Measurements from ENCODE around the gene SMAD9. TPM values are rescaled to one million over a fixed set of nuclear protein-coding genes. Genes with fewer than 3 reads are reported as not detected.

SMAD9 gene
- total and polyA plus RNA-seq, 5 donors from 2014 or later = 0.06 to 0.15 (median 0.08) TPM; not detected in 2

DNA sequence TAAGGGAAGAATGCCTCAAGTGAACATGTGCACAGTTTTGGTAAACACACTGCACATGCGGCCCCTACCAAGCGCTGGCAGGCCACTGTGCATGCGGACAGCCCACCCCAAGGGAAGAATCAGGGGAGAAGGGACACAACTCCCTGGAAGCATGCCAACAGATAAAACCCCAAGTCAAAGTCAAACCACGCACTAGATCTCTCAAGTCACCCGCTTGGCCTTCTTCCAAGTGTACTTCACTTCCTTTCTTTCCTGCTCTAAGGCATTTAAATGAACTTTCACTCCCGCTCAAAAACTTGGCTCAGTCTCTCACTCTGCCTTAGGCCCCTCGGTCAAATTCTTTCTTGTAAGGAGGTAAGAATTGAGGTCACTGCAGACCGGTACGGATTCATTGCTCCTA is 105.6 kb downstream of the SMAD9 start:
- H3K4me3 Mint-ChIP-seq = no peak overlapping the region

DNA sequence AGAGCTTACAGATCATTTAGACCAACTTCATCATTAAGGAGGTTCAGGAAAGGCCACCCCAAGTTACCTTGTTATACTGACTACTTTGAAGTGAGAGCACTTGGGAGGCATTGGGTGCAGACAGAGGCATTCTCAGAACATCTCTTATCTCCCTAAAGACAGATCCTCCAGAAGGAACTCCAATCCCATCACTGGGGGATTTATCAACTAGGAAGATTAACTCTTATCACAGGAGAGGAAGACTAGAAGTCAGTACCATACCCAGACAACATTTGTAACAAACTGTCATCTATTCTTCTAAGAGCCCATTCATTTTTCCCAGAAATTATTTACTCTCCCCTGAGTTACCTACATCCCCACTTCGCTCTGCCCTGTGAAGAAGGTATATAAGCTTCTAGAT is 106.8 kb downstream of the SMAD9 start:
- Mint-ChIP-seq H3K27me3 (peaks cover 35% of the 10 kb centered on the region), H3K4me1 (peaks cover under 1 to 5% (median 3%) of the 10 kb centered on the region in 4 donors), H3K9me3 (peaks cover 0 to 4% (median 0%) of the 10 kb centered on the region in 7 donors), H3K4me3 (peak overlapping the region in 1 of 4 donors; percentile 85), H3K27ac (no peak overlapping the region), H3K36me3 (no peaks in the 10 kb centered on the region)
- no peaks in the 10 kb centered on the region for H3K9me3 ChIP-seq (ENCODE audit: control insufficient read depth in 2 of 2, low read length in 2 of 2)
- no peak overlapping the region for H3K27ac ChIP-seq (ENCODE audit: insufficient read depth, low read length, poor library complexity, severe bottlenecking)
- no peaks in the 10 kb centered on the region for H3K36me3 ChIP-seq (ENCODE audit: control insufficient read depth, insufficient read depth, low read length)
- DNase-seq (no peak), ATAC-seq (ENCODE audit: low read depth in 2 of 2) (no peak)
- H3K27me3 ChIP-seq (ENCODE audit: control insufficient read depth, insufficient read depth, low read length) = peaks cover 19% of the 10 kb centered on the region
- H3K4me3 ChIP-seq (ENCODE audit: low read depth, low read length) = no peak overlapping the region
- peaks cover under 1% of the 10 kb centered on the region for H3K4me1 ChIP-seq (ENCODE audit: control insufficient read depth, insufficient read depth, low read length, poor library complexity, severe bottlenecking)

More for the DNA sequence above, 105.6 kb downstream of the SMAD9 start:
- Histone ChIP-seq H3K9me3 (ENCODE audit: control insufficient read depth in 2 of 2, low read length in 2 of 2) (no peaks in the 10 kb centered on the region), H3K4me1 (ENCODE audit: control insufficient read depth, insufficient read depth, low read length, poor library complexity, severe bottlenecking) (peaks cover 9% of the 10 kb centered on the region), H3K4me3 (ENCODE audit: low read depth, low read length) (no peak overlapping the region), H3K36me3 (ENCODE audit: control insufficient read depth, insufficient read depth, low read length) (no peaks in the 10 kb centered on the region), H3K27ac (ENCODE audit: insufficient read depth, low read length, poor library complexity, severe bottlenecking) (no peak overlapping the region), H3K27me3 (ENCODE audit: control insufficient read depth, insufficient read depth, low read length) (peaks cover 19% of the 10 kb centered on the region)
- peaks cover 7 to 14% (median 8%) of the 10 kb centered on the region in 4 donors for H3K4me1 Mint-ChIP-seq
- ATAC-seq (ENCODE audit: low read depth in 2 of 2) = no peak
- DNase-seq = no peak
- H3K36me3 Mint-ChIP-seq = no peaks in the 10 kb centered on the region
- no peak overlapping the region for H3K27ac Mint-ChIP-seq
- peaks cover 40% of the 10 kb centered on the region for H3K27me3 Mint-ChIP-seq
- H3K9me3 Mint-ChIP-seq = peaks cover 0 to 4% (median 0%) of the 10 kb centered on the region in 7 donors

DNA sequence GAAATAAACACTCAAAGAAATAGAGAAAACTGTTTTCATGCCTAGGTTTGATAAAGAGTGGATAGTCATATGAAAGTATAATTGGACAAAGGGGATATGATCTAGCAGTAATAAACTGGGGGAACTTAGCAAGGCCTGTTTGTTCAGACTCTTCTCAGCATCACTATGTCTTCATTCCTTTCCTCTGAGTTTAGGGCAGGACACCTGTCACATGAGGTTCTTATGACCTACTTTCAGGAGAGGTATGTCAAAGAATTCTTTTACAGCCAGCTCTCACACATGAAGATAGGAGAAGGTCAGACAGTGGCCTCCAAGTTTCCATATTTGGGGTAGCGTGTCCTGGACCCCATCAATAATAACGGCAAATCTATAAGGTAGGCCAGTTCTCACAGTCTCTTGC is 112.4 kb downstream of the SMAD9 start:
- Histone ChIP-seq H3K27ac (ENCODE audit: insufficient read depth, low read length, poor library complexity, severe bottlenecking) (no peak overlapping the region), H3K9me3 (ENCODE audit: control insufficient read depth in 2 of 2, low read length in 2 of 2) (no peaks in the 10 kb centered on the region), H3K36me3 (ENCODE audit: control insufficient read depth, insufficient read depth, low read length) (no peaks in the 10 kb centered on the region), H3K27me3 (ENCODE audit: control insufficient read depth, insufficient read depth, low read length) (peaks cover 24% of the 10 kb centered on the region), H3K4me1 (ENCODE audit: control insufficient read depth, insufficient read depth, low read length, poor library complexity, severe bottlenecking) (no peaks in the 10 kb centered on the region), H3K4me3 (ENCODE audit: low read depth, low read length) (no peak overlapping the region)
- Mint-ChIP-seq H3K36me3 (no peaks in the 10 kb centered on the region), H3K27ac (no peak overlapping the region), H3K4me1 (no peaks in the 10 kb centered on the region), H3K27me3 (peaks cover 49% of the 10 kb centered on the region), H3K4me3 (no peak overlapping the region), H3K9me3 (peaks cover 0 to 4% (median 0%) of the 10 kb centered on the region in 7 donors)
- ATAC-seq (ENCODE audit: low read depth in 2 of 2) (no peak), DNase-seq (no peak)

DNA sequence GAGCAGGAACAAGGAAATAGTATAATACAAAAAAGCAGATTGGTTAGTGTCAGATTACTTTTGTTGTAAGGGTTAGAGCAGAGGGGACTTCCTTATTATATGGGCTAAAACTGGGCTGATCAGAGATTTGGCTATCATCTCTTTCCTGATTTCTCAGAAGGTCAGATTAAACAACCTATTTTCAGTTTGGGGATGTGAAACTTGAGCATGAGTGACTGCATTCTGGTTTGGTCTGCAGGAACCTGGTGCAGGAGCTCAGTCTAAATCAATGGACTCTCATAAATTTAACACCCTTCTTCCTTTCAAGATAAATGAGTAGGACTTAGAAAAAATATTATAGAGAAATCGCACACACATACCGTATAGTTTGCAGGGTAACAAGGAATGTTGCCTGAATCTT is 113.9 kb downstream of the SMAD9 start:
- no peak for ATAC-seq (ENCODE audit: low read depth in 2 of 2)
- Mint-ChIP-seq H3K27me3 (peaks cover 49% of the 10 kb centered on the region), H3K27ac (peak overlapping the region in 1 of 3 donors; percentile 32), H3K9me3 (peaks cover 0 to 4% (median 0%) of the 10 kb centered on the region in 7 donors), H3K36me3 (no peaks in the 10 kb centered on the region), H3K4me1 (no peaks in the 10 kb centered on the region), H3K4me3 (no peak overlapping the region)
- Histone ChIP-seq H3K27ac (ENCODE audit: insufficient read depth, low read length, poor library complexity, severe bottlenecking) (no peak overlapping the region), H3K27me3 (ENCODE audit: control insufficient read depth, insufficient read depth, low read length) (peaks cover 16% of the 10 kb centered on the region), H3K4me1 (ENCODE audit: control insufficient read depth, insufficient read depth, low read length, poor library complexity, severe bottlenecking) (no peaks in the 10 kb centered on the region), H3K9me3 (ENCODE audit: control insufficient read depth in 2 of 2, low read length in 2 of 2) (no peaks in the 10 kb centered on the region), H3K36me3 (ENCODE audit: control insufficient read depth, insufficient read depth, low read length) (no peaks in the 10 kb centered on the region), H3K4me3 (ENCODE audit: low read depth, low read length) (no peak overlapping the region)
- DNase-seq = no peak

DNA sequence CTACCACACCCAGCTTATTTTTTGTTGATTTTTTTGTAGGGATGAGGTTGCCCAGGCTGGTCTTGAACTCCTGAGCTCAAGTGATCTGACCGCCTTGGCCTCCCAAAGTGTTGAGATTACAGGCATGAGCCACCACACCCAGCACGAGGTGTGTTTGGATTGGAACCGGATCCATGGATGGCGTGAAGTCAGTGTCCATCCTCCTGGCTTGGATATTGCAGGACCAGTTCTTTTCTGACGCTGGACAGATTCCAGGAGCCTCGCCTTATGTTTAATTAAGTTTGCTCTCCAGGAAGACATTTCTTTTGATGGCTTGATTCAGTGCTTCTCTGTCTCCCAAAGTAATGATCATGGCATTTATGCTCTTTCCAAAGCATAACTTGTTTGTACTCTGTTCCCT is 115.5 kb downstream of the SMAD9 start:
- Mint-ChIP-seq H3K4me1 (no peaks in the 10 kb centered on the region), H3K9me3 (no peaks in the 10 kb centered on the region), H3K4me3 (no peak overlapping the region), H3K27ac (no peak overlapping the region), H3K36me3 (no peaks in the 10 kb centered on the region), H3K27me3 (peaks cover 38% of the 10 kb centered on the region)
- H3K27me3 ChIP-seq (ENCODE audit: control insufficient read depth, insufficient read depth, low read length) = peaks cover 14% of the 10 kb centered on the region
- H3K36me3 ChIP-seq (ENCODE audit: control insufficient read depth, insufficient read depth, low read length) = no peaks in the 10 kb centered on the region
- no peak overlapping the region for H3K27ac ChIP-seq (ENCODE audit: insufficient read depth, low read length, poor library complexity, severe bottlenecking)
- no peak overlapping the region for H3K4me3 ChIP-seq (ENCODE audit: low read depth, low read length)
- no peaks in the 10 kb centered on the region for H3K4me1 ChIP-seq (ENCODE audit: control insufficient read depth, insufficient read depth, low read length, poor library complexity, severe bottlenecking)
- ATAC-seq (ENCODE audit: low read depth in 2 of 2) (no peak), DNase-seq (no peak)
- H3K9me3 ChIP-seq (ENCODE audit: control insufficient read depth in 2 of 2, low read length in 2 of 2) = no peaks in the 10 kb centered on the region

DNA sequence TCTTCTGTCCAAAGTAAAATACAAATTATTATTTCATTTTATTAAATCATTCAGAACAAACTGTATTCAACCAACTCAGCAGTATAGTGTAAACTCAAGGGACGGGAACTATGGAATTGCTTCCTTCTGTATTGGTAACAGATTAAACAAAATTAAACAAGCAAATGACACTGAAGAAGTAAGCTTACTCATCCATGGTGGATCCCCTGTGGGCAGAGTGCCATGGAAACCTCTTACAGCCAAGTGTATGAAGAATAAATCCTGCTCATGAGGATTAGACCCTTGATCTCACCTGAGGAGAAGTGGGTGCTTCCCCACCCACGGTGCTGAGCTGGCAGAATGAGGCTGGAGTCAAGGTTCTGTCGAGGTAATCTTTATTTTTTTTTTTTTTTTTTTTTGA is 119.0 kb downstream of the SMAD9 start:
- peaks cover 11% of the 10 kb centered on the region for H3K27me3 ChIP-seq (ENCODE audit: control insufficient read depth, insufficient read depth, low read length)
- Mint-ChIP-seq H3K4me3 (no peak overlapping the region), H3K27me3 (peaks cover 23% of the 10 kb centered on the region), H3K9me3 (peaks cover 0 to 1% (median 0%) of the 10 kb centered on the region in 7 donors), H3K27ac (no peak overlapping the region), H3K4me1 (no peaks in the 10 kb centered on the region), H3K36me3 (no peaks in the 10 kb centered on the region)
- H3K9me3 ChIP-seq (ENCODE audit: control insufficient read depth in 2 of 2, low read length in 2 of 2) = no peaks in the 10 kb centered on the region
- no peaks in the 10 kb centered on the region for H3K4me1 ChIP-seq (ENCODE audit: control insufficient read depth, insufficient read depth, low read length, poor library complexity, severe bottlenecking)
- no peaks in the 10 kb centered on the region for H3K36me3 ChIP-seq (ENCODE audit: control insufficient read depth, insufficient read depth, low read length)
- no peak for DNase-seq
- no peak for ATAC-seq (ENCODE audit: low read depth in 2 of 2)
- no peak overlapping the region for H3K27ac ChIP-seq (ENCODE audit: insufficient read depth, low read length, poor library complexity, severe bottlenecking)
- no peak overlapping the region for H3K4me3 ChIP-seq (ENCODE audit: low read depth, low read length)

DNA sequence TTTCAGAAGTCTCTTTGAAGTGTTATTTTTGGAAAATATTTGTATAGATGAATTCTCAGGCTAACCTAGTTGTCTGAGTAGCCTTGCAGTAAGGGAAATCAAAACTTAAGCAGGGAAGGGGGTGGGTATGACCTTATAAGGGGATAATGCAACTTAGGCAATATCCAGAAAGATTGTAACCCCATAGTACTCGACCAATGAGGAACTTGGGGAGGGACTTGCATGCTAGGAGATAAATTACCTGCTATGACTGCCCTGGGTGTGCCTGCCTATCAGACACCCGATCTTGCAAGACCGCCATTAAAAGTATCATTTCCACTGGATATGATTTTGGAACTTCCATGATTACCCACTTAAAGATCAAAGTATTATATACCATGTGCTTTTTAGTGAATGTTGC is 124.0 kb downstream of the SMAD9 start:
- Histone ChIP-seq H3K27me3 (ENCODE audit: control insufficient read depth, insufficient read depth, low read length) (peaks cover 6% of the 10 kb centered on the region), H3K27ac (ENCODE audit: insufficient read depth, low read length, poor library complexity, severe bottlenecking) (no peak overlapping the region), H3K4me1 (ENCODE audit: control insufficient read depth, insufficient read depth, low read length, poor library complexity, severe bottlenecking) (no peaks in the 10 kb centered on the region), H3K9me3 (ENCODE audit: control insufficient read depth in 2 of 2, low read length in 2 of 2) (no peaks in the 10 kb centered on the region), H3K36me3 (ENCODE audit: control insufficient read depth, insufficient read depth, low read length) (no peaks in the 10 kb centered on the region), H3K4me3 (ENCODE audit: low read depth, low read length) (no peak overlapping the region)
- H3K27me3 Mint-ChIP-seq = peaks cover 12% of the 10 kb centered on the region
- H3K27ac Mint-ChIP-seq = no peak overlapping the region
- peaks cover 0 to 1% (median 0%) of the 10 kb centered on the region in 7 donors for H3K9me3 Mint-ChIP-seq
- ATAC-seq (ENCODE audit: low read depth in 2 of 2) = no peak
- H3K4me3 Mint-ChIP-seq = no peak overlapping the region
- no peaks in the 10 kb centered on the region for H3K36me3 Mint-ChIP-seq
- no peak for DNase-seq
- no peaks in the 10 kb centered on the region for H3K4me1 Mint-ChIP-seq

DNA sequence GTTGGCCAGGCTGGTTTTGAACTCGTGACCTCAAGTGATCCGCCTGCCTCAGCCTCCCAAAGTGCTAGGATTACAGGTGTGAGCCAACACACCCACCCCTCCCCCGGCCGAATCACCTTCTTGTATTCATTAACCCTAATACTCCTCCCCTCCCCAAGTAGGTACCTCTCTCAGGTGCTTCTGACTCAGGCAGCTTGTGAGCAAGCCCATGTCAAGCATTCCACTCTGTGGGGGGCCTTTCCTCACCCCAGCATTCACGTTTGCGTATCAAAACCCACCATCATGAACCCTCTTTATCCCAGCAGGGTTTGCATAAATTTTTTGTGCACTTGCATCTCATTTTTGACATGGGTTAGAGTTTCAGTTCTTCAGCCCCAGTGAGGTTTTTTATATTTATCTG is 124.6 kb downstream of the SMAD9 start:
- Mint-ChIP-seq H3K27me3 (peaks cover 12% of the 10 kb centered on the region), H3K9me3 (peaks cover 0 to 1% (median 0%) of the 10 kb centered on the region in 7 donors), H3K27ac (no peak overlapping the region), H3K36me3 (no peaks in the 10 kb centered on the region), H3K4me3 (no peak overlapping the region), H3K4me1 (no peaks in the 10 kb centered on the region)
- Histone ChIP-seq H3K36me3 (ENCODE audit: control insufficient read depth, insufficient read depth, low read length) (no peaks in the 10 kb centered on the region), H3K9me3 (ENCODE audit: control insufficient read depth in 2 of 2, low read length in 2 of 2) (no peaks in the 10 kb centered on the region), H3K27ac (ENCODE audit: insufficient read depth, low read length, poor library complexity, severe bottlenecking) (no peak overlapping the region), H3K27me3 (ENCODE audit: control insufficient read depth, insufficient read depth, low read length) (peaks cover 5% of the 10 kb centered on the region), H3K4me3 (ENCODE audit: low read depth, low read length) (no peak overlapping the region), H3K4me1 (ENCODE audit: control insufficient read depth, insufficient read depth, low read length, poor library complexity, severe bottlenecking) (no peaks in the 10 kb centered on the region)
- ATAC-seq (ENCODE audit: low read depth in 2 of 2) (no peak), DNase-seq (no peak)

Measured in CD4-positive, CD25-positive, alpha-beta regulatory T cell (primary cell).